D721Med (cell line): ENCODE measurements around the gene HMGB4.

Experiments
- DNase-seq: peaks from one replicate; pipeline ENCODE4 v3.0.0; 2011; ENCODE audit warnings: low spot score; ENCODE audit not compliant: insufficient read length
- FAIRE-seq: peaks from 2 replicates; lab custom pipeline; 2011; peaks lifted over from hg19 to GRCh38; lab: Jason Lieb, UNC
- CTCF ChIP-seq: IDR thresholded peaks from 2 replicates; pipeline ENCODE4 v1.5.1; 2012; ENCODE audit warnings: mild to moderate bottlenecking, control low read depth; ENCODE audit not compliant: insufficient read depth; ENCODE audit errors: missing control alignments

HMGB4 gene

GRCh38 chr1:33821291-33821690, 42.6 kb upstream of the HMGB4 start:
- DNase-seq, result no peak
- TF ChIP-seq CTCF, result no peak
- no peak for FAIRE-seq

GRCh38 chr1:33822396-33822795, 41.5 kb upstream of the HMGB4 start:
- TF ChIP-seq CTCF, result no peak
- DNase-seq, result no peak
- FAIRE-seq, result no peak

GRCh38 chr1:33823401-33823800, 40.5 kb upstream of the HMGB4 start:
- FAIRE-seq (no peak), DNase-seq (no peak)
- TF ChIP-seq CTCF, result no peak

- no peak for TF ChIP-seq CTCF
- DNase-seq (no peak), FAIRE-seq (no peak)
Measured at GRCh38 chr1:33823830-33824229, 40.0 kb upstream of the HMGB4 start.

GRCh38 chr1:33824321-33824720, 39.6 kb upstream of the HMGB4 start:
- DNase-seq, result no peak
- no peak for TF ChIP-seq CTCF
- FAIRE-seq, result no peak

GRCh38 chr1:33824971-33825370, 38.9 kb upstream of the HMGB4 start:
- DNase-seq, result no peak
- no peak for FAIRE-seq
- no peak for TF ChIP-seq CTCF

- DNase-seq, result no peak
- no peak for FAIRE-seq
- TF ChIP-seq CTCF, result no peak
Measured at GRCh38 chr1:33825506-33825905, 38.4 kb upstream of the HMGB4 start.
